Middle frontal gyrus (tissue), 1 donor: Measurements from ENCODE around the gene WSCD1.

Experiments used
- DNase-seq: peaks from one replicate; pipeline ENCODE4 v3.0.0-alpha.2; 2015; ENCODE audit warnings: low spot score; ENCODE audit errors: extremely low spot score

Gene WSCD1

GRCh38 chr17:6085812-6086211, 15.6 kb downstream of the WSCD1 start:
- no peak for DNase-seq

- no peak for DNase-seq
Observed at GRCh38 chr17:6086603-6087400, 16.6 kb downstream of the WSCD1 start.

- no peak for DNase-seq
Observed at GRCh38 chr17:6088141-6088540, 18.0 kb downstream of the WSCD1 start.

- no peak for DNase-seq
Observed at GRCh38 chr17:6090253-6090652, 20.1 kb downstream of the WSCD1 start.

DNA sequence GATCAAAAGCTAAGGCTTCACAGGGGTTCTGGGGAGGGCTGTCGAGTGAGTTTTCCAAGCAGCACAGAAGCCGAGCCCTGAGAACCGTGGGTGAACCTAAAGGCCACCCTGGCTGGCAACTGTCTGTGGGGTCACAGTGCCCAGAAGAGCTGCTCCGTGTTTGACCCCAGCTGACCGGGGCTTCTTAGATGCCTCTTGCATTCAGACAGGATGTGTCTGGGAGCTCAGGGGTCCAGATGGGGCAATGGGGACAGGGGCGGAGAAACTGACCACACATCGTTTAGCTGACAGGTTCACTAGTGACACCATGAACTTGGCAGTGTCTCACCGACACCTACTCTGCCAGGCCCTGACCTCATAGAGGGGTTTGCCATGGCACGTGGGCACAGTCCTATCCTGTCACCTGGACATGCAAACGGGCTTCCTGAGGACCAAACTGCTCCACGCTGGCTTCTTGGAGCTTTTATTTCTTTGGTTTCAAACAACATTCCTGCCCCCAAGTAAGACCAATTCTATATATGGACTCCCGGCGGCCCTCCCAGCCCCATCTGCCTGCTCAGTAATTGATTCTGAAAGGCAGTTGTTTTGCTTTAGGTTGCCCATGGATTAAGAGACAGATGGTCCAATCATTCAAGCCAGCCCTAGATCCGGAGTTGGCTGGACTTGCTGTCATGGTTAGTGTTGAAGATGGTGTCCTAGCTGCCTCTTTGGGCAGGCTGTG, 22.2 kb downstream of the WSCD1 start:
- no peak for DNase-seq

DNA sequence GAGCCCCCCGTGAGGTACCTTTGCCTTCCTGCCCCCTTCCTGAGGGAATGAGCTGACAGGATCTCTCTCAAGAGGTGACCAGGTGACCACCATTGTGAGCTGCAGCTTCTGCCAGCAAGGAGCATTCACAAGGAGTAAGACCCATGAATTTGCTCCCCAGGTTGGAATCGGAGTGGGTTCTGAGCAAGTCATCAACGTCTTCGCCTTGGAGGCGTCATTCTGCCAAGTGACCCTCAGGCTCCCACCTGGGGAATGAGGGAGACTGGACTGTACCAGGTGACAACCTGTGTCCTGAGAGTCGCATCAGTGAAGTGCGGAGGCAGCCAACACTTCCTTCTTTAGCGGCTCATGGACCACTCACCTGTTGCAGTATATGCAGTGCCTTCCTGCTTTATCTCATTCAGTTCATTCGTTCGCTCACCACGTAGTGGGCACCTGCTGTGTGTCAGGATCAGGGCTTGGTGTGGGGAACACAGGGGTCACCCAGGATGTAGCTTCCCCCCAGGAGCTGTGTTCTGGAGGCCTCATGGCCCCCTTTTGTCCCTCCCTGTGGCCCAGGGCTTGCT, 22.8 kb downstream of the WSCD1 start:
- no peak for DNase-seq

DNA sequence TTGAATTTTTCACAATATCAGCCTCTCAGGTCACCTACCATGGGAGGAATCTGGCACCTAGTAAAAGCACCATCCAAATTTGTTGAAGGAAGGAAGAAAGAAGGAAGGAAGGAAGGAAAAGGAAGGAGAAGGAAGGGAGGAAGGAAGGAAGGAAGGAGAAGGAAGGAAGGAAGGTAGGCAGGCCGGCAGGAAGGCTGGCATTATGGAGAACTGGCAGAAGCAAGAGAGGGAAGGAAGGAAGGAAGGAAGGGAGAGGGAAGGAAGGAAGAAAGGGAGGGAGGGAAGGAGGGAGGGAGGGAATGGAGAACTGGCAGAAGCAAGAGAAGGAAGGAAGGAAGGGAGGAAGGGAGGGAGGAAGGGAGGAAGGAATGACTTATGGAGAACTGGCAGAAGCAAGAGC, 24.3 kb downstream of the WSCD1 start:
- no peak for DNase-seq

GRCh38 chr17:6094926-6095325, 24.7 kb downstream of the WSCD1 start:
- no peak for DNase-seq

GRCh38 chr17:6095501-6095900, 25.3 kb downstream of the WSCD1 start:
- no peak for DNase-seq

- no peak for DNase-seq
Observed at GRCh38 chr17:6096201-6097004, 26.2 kb downstream of the WSCD1 start.

GRCh38 chr17:6097005-6097279, 26.8 kb downstream of the WSCD1 start:
- DNase-seq, result no peak

GRCh38 chr17:6098050-6098822, 28.1 kb downstream of the WSCD1 start:
- DNase-seq, result no peak

DNA sequence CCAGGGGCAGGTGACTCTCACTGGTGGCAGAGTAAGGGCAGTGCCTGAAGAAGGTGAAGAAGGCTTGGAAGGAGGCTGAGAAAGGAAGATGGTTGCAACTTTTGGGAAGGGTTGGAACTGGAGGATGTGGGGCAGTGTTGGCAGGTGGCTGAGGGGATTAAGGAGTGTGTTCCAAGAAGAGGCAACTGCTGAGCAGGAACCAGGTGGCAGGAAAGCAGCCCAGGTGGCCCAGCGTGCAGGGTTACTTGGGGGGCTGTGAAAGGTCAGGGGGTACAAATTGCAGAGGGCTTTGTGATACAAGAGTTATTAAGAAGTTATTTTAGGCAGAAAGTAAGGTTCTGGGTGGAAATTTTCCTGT, 28.6 kb downstream of the WSCD1 start:
- DNase-seq, result no peak

DNA sequence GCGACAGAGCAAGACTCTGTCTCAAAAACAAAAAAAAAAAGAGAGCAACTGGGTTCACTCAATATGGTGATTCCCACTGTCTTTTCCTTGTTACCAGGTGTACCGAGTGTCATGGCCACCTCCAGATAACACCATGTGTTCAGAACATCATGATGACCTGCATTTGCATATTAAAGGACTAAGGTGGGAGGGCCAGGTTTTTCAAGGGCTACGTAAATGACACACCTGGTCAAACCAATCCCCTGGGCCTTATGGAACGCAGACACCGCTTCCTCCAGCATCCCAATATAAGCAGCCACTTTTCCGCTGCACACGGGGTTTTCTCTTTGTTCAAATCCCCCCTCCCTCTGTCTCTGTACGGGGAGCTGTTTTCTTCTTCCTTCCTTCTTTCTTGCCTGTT, 29.3 kb downstream of the WSCD1 start:
- DNase-seq, result no peak

- DNase-seq, result no peak
Observed at GRCh38 chr17:6100146-6100545, 30.0 kb downstream of the WSCD1 start.

GRCh38 chr17:6100891-6101500, 30.8 kb downstream of the WSCD1 start:
- DNase-seq, result no peak

GRCh38 chr17:6101706-6102105, 31.5 kb downstream of the WSCD1 start:
- no peak for DNase-seq

- DNase-seq, result no peak
Observed at GRCh38 chr17:6102615-6103014, 32.4 kb downstream of the WSCD1 start.

DNA sequence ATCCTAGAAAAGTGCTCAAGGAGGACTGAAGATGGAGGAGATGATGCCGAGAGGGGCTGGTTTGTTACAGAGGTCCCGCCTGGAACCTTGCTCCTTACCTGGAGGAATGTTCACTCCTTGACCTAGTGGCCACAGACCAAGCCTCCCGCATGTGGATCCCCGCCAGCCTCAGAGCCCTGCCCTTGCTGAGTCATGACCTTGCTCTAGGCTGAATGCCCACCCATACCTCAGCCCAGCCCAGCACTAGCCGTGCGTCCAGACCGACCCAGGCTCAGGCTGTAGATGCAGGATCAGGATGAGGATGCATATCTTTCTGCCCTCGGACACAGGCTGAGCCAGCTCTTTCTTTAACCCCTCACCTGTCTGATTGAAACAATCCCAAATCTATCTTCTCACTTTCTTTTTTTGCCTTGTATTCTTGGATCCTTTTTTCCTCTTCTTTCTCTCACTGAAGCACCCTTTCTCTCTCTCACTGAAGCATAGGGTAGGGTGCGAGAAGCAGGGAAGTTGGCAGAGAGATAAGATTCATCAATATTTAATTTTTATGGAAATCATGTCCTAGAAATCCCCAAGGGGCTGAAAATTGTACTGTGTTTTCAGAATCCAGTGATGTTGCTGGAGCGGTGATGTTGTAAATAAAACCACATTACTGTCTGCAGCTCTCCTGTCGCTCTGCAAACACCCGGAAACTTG, 34.9 kb downstream of the WSCD1 start:
- no peak for DNase-seq

- DNase-seq, result no peak
Observed at GRCh38 chr17:6105649-6106007, 35.4 kb downstream of the WSCD1 start.
